Stomach (tissue), 4 donors: ENCODE measurements around the gene PTPRK.

Experiments used
- EP300 ChIP-seq: sonication (generic); formaldehyde crosslinking; IDR thresholded peaks from one replicate; pipeline ENCODE4 v1.6.1; 2017; ENCODE audit warnings: antibody characterized with exemption
- POLR2A ChIP-seq, 4 donors: fragments of 450-650 bp; IDR thresholded peaks; one replicate each; pipeline ENCODE4 v1.6.1; 2016; ENCODE audit warnings: antibody characterized with exemption in 4 of 4, control low read depth in 2 of 4, mild to moderate bottlenecking in 1 of 4, moderate library complexity in 1 of 4
- POLR2AphosphoS5 ChIP-seq, 3 donors: sonication (generic); formaldehyde crosslinking; IDR thresholded peaks; one replicate each; pipeline ENCODE4 v1.6.1; 2016; ENCODE audit warnings: antibody characterized with exemption in 3 of 3
- TF ChIP-seq, protein P1 (sequence below), 7 experiments: fragments of 450-650 bp in 4 of 7; fragments of 200-600 bp in 3 of 7; sonication (generic) in 3 of 7; IDR thresholded peaks; one replicate each; pipeline ENCODE4 v1.5.1; 2016 to 2019; ENCODE audit warnings: antibody characterized with exemption in 7 of 7, control low read depth in 2 of 7, mild to moderate bottlenecking in 1 of 7

DNA sequence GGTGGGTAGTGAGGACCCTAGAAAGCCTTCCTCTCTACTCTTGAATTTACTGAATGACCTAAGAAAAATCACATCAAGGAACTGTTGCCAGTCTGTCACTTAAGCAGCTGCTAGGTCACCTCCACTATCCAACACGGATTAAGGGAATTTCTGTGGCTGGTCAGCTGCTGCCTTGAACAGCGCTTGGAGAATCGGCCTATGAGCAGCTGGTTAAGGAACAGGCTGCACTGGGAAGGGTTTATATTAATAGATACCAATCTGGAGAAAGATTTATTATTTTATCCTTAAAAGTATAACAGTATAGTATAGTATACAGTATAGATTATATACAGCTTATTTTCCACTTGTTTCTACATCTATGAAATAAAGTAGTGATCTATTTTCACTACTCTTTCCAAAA lies 6.5 kb downstream of the PTPRK start:
- TF ChIP-seq, protein P1, sequence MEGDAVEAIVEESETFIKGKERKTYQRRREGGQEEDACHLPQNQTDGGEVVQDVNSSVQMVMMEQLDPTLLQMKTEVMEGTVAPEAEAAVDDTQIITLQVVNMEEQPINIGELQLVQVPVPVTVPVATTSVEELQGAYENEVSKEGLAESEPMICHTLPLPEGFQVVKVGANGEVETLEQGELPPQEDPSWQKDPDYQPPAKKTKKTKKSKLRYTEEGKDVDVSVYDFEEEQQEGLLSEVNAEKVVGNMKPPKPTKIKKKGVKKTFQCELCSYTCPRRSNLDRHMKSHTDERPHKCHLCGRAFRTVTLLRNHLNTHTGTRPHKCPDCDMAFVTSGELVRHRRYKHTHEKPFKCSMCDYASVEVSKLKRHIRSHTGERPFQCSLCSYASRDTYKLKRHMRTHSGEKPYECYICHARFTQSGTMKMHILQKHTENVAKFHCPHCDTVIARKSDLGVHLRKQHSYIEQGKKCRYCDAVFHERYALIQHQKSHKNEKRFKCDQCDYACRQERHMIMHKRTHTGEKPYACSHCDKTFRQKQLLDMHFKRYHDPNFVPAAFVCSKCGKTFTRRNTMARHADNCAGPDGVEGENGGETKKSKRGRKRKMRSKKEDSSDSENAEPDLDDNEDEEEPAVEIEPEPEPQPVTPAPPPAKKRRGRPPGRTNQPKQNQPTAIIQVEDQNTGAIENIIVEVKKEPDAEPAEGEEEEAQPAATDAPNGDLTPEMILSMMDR (IDR thresholded peaks at IDR 0.05), result no peak
- TF ChIP-seq POLR2A (IDR thresholded peaks at IDR 0.05), result no peak
- no peak for TF ChIP-seq POLR2AphosphoS5 (IDR thresholded peaks at IDR 0.05)
- TF ChIP-seq EP300, result no peak
